ENCODE measurements around the gene TECPR1.

- TF ChIP-seq ZNF274 (IDR thresholded peaks at IDR 0.05; ENCODE audit: low read depth, low read length) (no peak), YY1 (IDR thresholded peaks at IDR 0.05; ENCODE audit: insufficient read depth, insufficient read length) (no peak), SUZ12 (IDR thresholded peaks at IDR 0.05; ENCODE audit: extremely low read depth, insufficient read depth, insufficient read length) (no peak)
Observed at GRCh38 chr7:98293746-98294145, 41.7 kb upstream of the TECPR1 start.

Data from NT2/D1 (cell line).